ENCODE measurements around the gene IL21.
"Not testable (repeated sequence)": the region's sequence is repeated elsewhere in the genome, so short reads cannot be mapped to it uniquely, and the experiment has no call there.

IL21 gene

GRCh38 chr4:122621016-122621507 lies at the start of gene IL21:
IL21 (minus strand) TSS chr4:122621066; CDS start chr4:122621011, 55 bp downstream.
- DNase-seq = no peak

GRCh38 chr4:122669911-122670738 lies 49.3 kb upstream of the IL21 start:
- DNase-seq = no peak

GRCh38 chr4:122668241-122668640 lies 47.4 kb upstream of the IL21 start:
- peak; percentile 92 for DNase-seq

GRCh38 chr4:122666527-122667245 lies 45.8 kb upstream of the IL21 start:
- peak; percentile 98 for DNase-seq

- peak; percentile 67 for DNase-seq
Measured at GRCh38 chr4:122665161-122665929, 44.5 kb upstream of the IL21 start.

- peak; percentile 71 for DNase-seq
Measured at GRCh38 chr4:122663814-122664610, 43.1 kb upstream of the IL21 start.

- no peak for DNase-seq
Measured at GRCh38 chr4:122663291-122663690, 42.4 kb upstream of the IL21 start.

GRCh38 chr4:122662701-122663100 lies 41.8 kb upstream of the IL21 start:
- peak; percentile 22 for DNase-seq

- DNase-seq = no peak
Measured at GRCh38 chr4:122661176-122662160, 40.6 kb upstream of the IL21 start.

GRCh38 chr4:122658818-122659295 lies 38.0 kb upstream of the IL21 start:
- no peak for DNase-seq

- DNase-seq = no peak
Measured at GRCh38 chr4:122658377-122658776, 37.5 kb upstream of the IL21 start.

- DNase-seq = no peak
Measured at GRCh38 chr4:122657553-122657952, 36.7 kb upstream of the IL21 start.

GRCh38 chr4:122656583-122656982 lies 35.7 kb upstream of the IL21 start:
- not testable (repeated sequence) for DNase-seq

GRCh38 chr4:122652379-122652778 lies 31.5 kb upstream of the IL21 start:
- peak; percentile 64 for DNase-seq

- DNase-seq = no peak
Measured at GRCh38 chr4:122650148-122650547, 29.3 kb upstream of the IL21 start.

GRCh38 chr4:122647656-122648055 lies 26.8 kb upstream of the IL21 start:
- no peak for DNase-seq

- DNase-seq = no peak
Measured at GRCh38 chr4:122643257-122643656, 22.4 kb upstream of the IL21 start.

- DNase-seq = no peak
Measured at GRCh38 chr4:122639181-122639580, 18.3 kb upstream of the IL21 start.

- no peak for DNase-seq
Measured at GRCh38 chr4:122636697-122637096, 15.8 kb upstream of the IL21 start.

GRCh38 chr4:122635205-122635604 lies 14.3 kb upstream of the IL21 start:
- DNase-seq = no peak

GRCh38 chr4:122633211-122633610 lies 12.3 kb upstream of the IL21 start:
- peak; percentile 28 for DNase-seq
